ENCODE results near the gene ONECUT1.
"Not testable (repeated sequence)": the region's sequence is repeated elsewhere in the genome, so short reads cannot be mapped to it uniquely, and the experiment has no call there.

Gene ONECUT1

GRCh38 chr15:52790169-52790708, at the start of gene ONECUT1:
ONECUT1 (minus strand) TSS chr15:52790336; CDS start chr15:52789884, 452 bp downstream.
- DNase-seq (ENCODE audit: low read depth in 3 of 3) = peak; percentile 13 to 50 (median 37)

- no peak for DNase-seq (ENCODE audit: low read depth in 3 of 3)
Measured at GRCh38 chr15:52834379-52834778, 44.2 kb upstream of the ONECUT1 start.

DNA sequence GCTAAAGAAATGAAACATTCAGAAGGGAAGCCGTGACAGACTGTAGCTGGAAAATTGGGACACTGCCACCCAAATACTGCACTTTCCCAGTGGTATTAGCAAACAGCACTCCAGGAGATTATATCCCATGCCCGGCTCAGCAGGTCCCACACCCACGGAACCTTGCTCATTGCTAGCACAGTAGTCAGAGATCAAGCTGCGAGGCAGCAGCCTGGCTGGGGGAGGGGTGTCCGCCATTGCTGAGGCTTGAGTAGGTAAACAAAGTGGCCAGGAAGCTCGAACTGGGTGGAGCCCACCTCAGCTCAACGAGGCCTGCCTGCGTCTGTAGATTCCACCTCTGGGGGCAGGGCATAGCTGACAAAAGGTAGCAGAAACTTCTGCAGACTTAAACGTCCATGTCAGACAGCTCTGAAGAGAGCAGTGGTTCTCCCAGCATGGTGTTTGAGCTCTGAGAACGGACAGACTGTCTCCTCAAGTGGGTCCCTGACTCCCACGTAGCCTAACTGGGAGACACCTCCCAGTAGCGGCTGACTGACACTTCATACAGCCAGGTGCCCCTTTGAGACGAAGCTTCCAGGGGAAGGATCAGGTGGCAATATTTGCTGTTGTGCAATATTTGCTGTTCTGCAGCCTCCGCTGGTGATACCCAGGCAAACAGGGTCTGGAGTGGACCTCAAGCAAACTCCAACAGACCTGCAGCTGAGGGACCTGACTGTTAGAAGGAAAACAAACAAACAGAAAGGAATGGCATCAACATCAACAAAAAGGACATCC, 34.2 kb upstream of the ONECUT1 start:
- not testable (repeated sequence) for DNase-seq (ENCODE audit: low read depth in 3 of 3)

- no peak for DNase-seq (ENCODE audit: low read depth in 3 of 3)
Measured at GRCh38 chr15:52822475-52822874, 32.3 kb upstream of the ONECUT1 start.

DNA sequence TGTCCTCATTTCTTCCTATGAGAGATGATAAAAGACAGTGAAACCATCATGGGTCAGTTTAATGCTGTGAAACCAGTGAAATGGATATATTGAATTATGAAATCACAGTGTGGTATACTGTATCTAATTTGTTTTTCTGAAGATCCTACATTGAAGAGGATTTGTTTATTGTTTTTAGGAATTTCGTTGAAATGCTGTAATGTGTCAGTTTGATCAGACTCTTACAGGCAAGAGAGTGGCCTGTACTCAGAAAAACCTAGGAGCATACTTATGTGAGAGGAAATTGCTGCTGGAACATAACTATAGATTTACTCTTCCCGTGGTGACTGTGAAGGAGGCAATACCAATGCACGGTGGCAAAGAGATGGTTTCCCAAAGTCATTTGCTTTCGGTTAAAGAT, 29.1 kb upstream of the ONECUT1 start:
- no peak for DNase-seq (ENCODE audit: low read depth in 3 of 3)

GRCh38 chr15:52815899-52816298, 25.8 kb upstream of the ONECUT1 start:
- not testable (repeated sequence) for DNase-seq (ENCODE audit: low read depth in 3 of 3)

GRCh38 chr15:52808996-52809395, 18.9 kb upstream of the ONECUT1 start:
- DNase-seq (ENCODE audit: low read depth in 3 of 3) = no peak

DNA sequence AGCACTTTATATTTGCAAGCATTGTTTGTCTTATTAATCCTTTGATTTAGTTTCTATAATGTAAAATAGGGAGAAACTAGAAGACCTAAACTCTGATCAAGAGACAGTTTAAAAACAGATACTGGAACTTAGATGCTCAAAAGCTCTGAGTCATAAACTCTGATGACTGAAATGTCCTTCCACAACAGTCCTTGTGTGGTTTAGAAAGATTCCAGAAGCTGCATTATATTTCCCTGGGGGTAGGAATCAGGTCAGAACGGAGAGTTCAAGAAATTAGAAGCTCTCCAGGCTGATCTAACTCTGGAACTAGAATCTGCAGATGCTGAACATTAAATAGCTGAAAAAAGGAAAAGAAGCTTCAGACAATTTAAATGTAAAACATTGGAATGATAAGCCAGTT, 18.3 kb upstream of the ONECUT1 start:
- no peak for DNase-seq (ENCODE audit: low read depth in 3 of 3)

DNA sequence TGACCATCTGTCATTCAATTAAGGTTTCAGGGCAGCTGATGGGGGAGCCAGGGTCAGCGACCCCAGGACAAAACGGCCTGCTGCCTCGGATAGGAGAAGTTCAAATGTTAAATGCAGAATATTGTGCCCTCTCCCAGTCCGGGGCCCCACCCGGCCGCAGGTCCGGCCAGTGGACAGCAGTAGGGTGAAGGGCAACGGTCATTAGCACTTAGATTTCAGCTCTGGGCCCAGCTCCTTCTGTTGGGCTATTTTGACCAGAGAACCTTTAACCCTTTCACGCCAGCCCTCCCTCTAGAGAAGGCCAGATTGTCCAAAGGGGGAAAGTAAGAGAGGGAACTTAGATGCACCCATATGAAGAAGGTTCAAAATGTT, 16.1 kb upstream of the ONECUT1 start:
- DNase-seq (ENCODE audit: low read depth in 3 of 3) = no peak

GRCh38 chr15:52805351-52806283, 15.5 kb upstream of the ONECUT1 start:
- DNase-seq (ENCODE audit: low read depth in 3 of 3) = no peak

GRCh38 chr15:52804526-52805081, 14.5 kb upstream of the ONECUT1 start:
- no peak for DNase-seq (ENCODE audit: low read depth in 3 of 3)

DNA sequence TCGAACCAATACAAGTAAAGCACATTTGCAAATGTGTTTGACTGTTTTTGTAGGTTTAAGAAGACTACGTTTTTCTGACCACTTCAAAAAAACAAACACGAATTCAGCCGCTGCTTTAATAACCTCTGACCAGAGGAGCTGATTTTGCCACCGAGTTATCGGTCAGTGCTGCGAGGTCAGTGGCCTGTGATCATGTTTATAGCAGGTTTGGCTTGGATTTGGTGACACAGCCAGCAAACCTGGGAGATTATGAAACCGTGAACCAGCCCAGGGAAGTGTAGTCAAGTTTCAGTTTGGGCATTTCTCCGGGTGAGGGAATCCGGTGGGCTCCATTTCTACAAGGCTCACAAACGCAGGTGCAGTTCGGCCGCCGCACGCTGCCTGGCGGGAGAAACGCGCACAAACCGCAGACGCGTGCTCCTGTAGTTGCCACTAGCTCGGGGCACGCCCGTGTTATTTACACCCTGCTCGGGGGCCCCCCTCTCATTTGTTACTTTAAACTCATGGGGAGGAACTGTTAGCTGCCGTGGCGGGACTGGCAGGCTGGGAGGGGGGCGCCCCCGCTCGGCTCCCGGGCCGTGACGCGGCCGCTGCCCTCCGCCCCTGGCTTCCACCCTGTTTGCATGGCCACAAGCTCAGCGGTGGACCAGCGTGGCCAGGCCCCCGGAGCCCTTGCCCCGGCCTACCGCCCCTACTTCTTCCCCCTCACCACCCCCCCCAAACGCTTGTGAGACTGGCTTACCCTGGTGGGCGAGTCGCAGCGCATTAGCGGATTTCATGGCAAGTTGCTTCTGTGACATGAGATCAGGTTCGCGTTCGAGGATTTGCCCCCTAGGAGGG, 13.6 kb upstream of the ONECUT1 start:
- no peak for DNase-seq (ENCODE audit: low read depth in 3 of 3)

DNA sequence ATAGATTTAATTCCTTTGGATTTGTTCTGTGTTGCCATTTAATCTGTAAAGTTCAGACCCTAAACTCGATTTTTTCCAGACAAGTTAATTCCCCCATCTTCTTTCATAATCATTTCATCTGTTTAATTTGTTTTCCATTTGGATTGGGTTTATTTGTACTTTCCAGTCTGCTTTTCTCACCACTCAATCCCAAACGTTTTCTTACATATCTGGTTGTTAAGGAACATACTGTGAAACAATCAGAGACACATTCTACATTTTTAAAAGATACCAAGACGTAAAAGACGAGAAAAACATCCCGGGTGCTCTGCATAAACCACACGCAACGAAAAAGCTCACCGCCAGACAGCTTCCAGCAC, 13.0 kb upstream of the ONECUT1 start:
- DNase-seq (ENCODE audit: low read depth in 3 of 3) = no peak

- DNase-seq (ENCODE audit: low read depth in 3 of 3) = no peak
Measured at GRCh38 chr15:52802110-52802509, 12.0 kb upstream of the ONECUT1 start.

DNA sequence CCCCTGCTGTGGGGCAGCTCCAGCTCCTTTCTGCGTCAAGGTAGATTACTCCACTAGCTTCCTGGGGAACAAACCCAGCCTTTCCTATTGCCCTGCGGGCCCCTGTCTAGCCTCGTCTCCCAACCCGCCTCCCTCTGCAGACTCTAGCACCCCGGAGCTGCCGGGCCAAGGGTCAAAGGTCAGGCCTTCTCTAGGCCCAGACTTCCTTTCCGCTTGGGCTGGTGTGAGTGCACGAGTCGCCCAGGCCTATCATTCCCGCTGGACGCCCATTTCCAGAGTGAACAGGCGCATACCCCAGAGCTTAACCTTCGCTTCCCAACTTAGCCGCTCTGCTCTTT, 11.6 kb upstream of the ONECUT1 start:
- no peak for DNase-seq (ENCODE audit: low read depth in 3 of 3)

- DNase-seq (ENCODE audit: low read depth in 3 of 3) = no peak
Measured at GRCh38 chr15:52800828-52801747, 11.0 kb upstream of the ONECUT1 start.

GRCh38 chr15:52799145-52799811, 9.1 kb upstream of the ONECUT1 start:
- no peak for DNase-seq (ENCODE audit: low read depth in 3 of 3)

GRCh38 chr15:52798529-52799101, 8.5 kb upstream of the ONECUT1 start:
- DNase-seq (ENCODE audit: low read depth in 3 of 3) = no peak

All from stimulated activated CD4-positive, alpha-beta T cell treated with anti-CD3 and anti-CD28 coated beads, TNF-alpha, amount 100 ng/mL, for 24 hours (primary cell).